Cardiac fibroblast (primary cell): ENCODE results near the gene F2R.
"Not testable (repeated sequence)": the region's sequence is repeated elsewhere in the genome, so short reads cannot be mapped to it uniquely, and the experiment has no call there.

Source experiments
- DNase-seq, 2 donors: peaks; one replicate each; pipeline versions ENCODE4 v3.0.0 to v3.0.0-alpha.2; 2010; ENCODE audit warnings: low read depth in 2 of 2
- H3K4me3 ChIP-seq, 2 donors: replicated peaks in 1 of 2; 1 replicate in 1 of 2; 2 replicates in 1 of 2; pipeline ENCODE4 v1.5.1; 2011; ENCODE audit warnings: low read depth in 2 of 2, low read length in 2 of 2, mild to moderate bottlenecking in 2 of 2, moderate library complexity in 1 of 2
- CTCF ChIP-seq: IDR thresholded peaks from one replicate; pipeline ENCODE4 v1.5.1; 2011; ENCODE audit warnings: low read depth, mild to moderate bottlenecking, low read length, inconsistent platforms

Gene F2R

DNA sequence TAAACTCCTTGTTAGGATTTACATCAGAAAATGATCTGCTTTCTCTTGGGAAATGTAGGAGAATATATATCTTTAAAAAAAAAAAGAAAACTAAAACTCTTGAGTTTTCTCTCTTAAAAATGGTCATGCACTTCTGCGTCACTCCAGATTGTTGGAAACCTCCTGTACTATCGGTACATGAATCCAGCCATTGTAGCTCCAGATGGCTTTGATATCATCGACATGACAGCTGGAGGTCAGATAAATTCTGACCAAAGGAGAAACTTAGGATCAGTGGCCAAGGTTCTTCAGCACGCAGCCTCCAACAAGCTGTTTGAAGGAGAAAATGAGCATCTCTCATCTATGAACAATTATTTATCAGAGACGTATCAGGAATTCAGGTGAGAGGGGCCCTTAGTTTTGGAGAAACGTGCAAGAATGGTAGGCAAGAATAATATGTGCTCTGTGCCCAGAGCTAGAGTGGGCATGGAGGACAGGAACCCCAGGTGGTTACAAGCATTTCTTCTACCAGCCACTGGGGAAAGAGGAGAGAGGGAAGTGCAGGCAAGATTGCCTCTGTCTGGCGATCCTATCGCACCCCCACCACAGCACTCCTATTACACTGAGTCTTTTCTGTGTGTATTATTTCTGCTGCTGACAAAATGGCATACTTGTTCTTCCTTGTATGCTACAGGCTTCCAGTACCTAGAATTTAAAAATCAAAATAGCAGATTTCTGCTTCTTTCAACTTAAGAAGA is 41.4 kb upstream of the F2R start:
- no peak overlapping the region for H3K4me3 ChIP-seq
- TF ChIP-seq CTCF, result no peak
- no peak for DNase-seq

- H3K4me3 ChIP-seq, result no peak overlapping the region
- TF ChIP-seq CTCF, result no peak
- no peak for DNase-seq
Observed at GRCh38 chr5:76675364-76675763, 40.6 kb upstream of the F2R start.

DNA sequence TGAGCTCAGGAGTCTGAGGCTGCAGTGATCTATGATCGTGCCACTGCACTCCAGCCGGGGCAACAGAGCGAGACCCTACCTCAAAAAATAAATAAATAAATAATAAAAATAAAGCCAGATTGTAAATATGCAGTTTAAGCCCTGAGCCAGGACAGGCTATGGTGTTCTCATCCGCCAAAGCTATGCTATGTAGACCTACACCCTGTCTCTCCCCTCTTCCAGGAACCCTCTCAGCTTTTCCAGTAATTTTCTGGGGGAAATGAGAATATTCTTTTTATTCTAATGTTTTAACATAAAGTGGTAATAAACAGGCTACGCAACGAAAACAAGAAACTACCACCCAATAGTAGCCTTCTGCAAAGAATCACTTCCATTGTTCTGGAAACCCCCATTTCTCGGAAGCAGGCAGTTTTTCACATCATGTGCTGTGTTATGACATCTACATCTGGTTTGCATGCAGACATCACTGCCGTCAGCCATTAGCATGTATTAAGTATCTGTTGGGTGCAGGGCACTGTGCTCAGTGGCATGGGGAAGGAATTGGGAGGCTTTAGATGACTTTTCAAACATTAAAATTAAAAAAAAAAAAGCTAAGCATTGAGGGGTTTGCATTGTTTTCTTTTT is 38.0 kb upstream of the F2R start:
- no peak for TF ChIP-seq CTCF
- no peak overlapping the region for H3K4me3 ChIP-seq
- DNase-seq, result no peak

DNA sequence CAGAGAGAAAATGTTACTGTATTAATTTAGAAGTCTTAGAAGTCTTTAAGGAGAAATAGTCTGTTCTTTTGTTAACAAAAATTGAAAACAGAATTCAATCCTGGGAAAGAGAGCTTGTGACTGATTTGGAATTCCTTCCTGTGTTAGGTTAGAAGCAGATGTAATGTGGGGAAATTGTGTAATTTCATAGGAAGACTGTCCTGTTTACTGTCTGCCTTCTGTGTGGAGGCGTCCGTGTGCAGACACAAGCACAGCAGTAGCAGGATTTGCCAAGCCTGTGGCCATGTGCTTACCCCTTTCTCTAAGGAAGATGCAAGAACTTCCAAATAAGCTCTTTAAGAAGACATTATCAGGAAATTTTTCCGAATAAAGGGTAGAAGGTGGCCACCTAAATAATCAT is 36.7 kb upstream of the F2R start:
- peak; percentile 51 to 81 for DNase-seq
- TF ChIP-seq CTCF, result no peak

GRCh38 chr5:76680826-76681225 is 35.1 kb upstream of the F2R start:
- DNase-seq, H3K4me3 ChIP-seq: not testable (repeated sequence)

More for the DNA sequence above, 36.7 kb upstream of the F2R start:
- no peak overlapping the region for H3K4me3 ChIP-seq

GRCh38 chr5:76681287-76681686 is 34.6 kb upstream of the F2R start:
- DNase-seq, result no peak
- no peak for TF ChIP-seq CTCF
- H3K4me3 ChIP-seq, result no peak overlapping the region

GRCh38 chr5:76682387-76682786 is 33.5 kb upstream of the F2R start:
- DNase-seq, result peak in 1 of 2 donors; percentile 34
- no peak for TF ChIP-seq CTCF
- H3K4me3 ChIP-seq, result no peak overlapping the region
